Measurements from ENCODE around the gene RAMP2. TPM values are rescaled to one million over a fixed set of nuclear protein-coding genes. Genes with fewer than 3 reads are reported as not detected.

RAMP2 gene
- total and polyA plus RNA-seq, 2 of the 13 experiments (the other 11 are each of a cell fraction or from before 2014, with no cell fraction given): 1.4 to 5.2 TPM

GRCh38 chr17:42744283-42744805 lies 16.7 kb upstream of the RAMP2 start (continued):
- TF ChIP-seq ATF2 (CRISPR knock-in tag; IDR thresholded peaks at IDR 0.05) (0 out of 2 replicates have a peak, but pooled peaks have one; percentile 34), FUBP1 (CRISPR knock-in tag; IDR thresholded peaks at IDR 0.05; ENCODE audit: borderline replicate concordance) (peak; percentile 69; the same call in 1 of the 2 replicates), SRF (IDR thresholded peaks at IDR 0.05; ENCODE audit: low read depth, low read length) (no peak), HOXA3 (CRISPR knock-in tag; IDR thresholded peaks at IDR 0.05) (no peak), TBP (CRISPR knock-in tag; IDR thresholded peaks at IDR 0.05) (no peak)

- 18% methylated on average over 28 of the region's 50 CpGs for WGBS (ENCODE audit: low lambda C conversion rate)
- H3K9ac ChIP-seq (ENCODE audit: insufficient read depth, low read depth, low read length): peak within 1 kb of the TSS; percentile 81
- H4K20me1 ChIP-seq (ENCODE audit: insufficient read depth, low read length): no peaks in the 10 kb centered on the region
- peaks cover 62% of the 10 kb centered on the region for H3K4me1 ChIP-seq (ENCODE audit: insufficient read depth, low read length)
- ATAC-seq (peak; percentile 89), DNase-seq (ENCODE audit: low spot score) (peak; percentile 91), FAIRE-seq (peak; percentile 36)
- H3K79me2 ChIP-seq (ENCODE audit: insufficient read depth, low read length): peaks cover 9% of the 10 kb centered on the region
- H3K27ac ChIP-seq (ENCODE audit: extremely low read length, insufficient read depth, low read length): peak within 1 kb of the TSS; percentile 83
- H3K4me2 ChIP-seq (ENCODE audit: low read depth, low read length): peak within 1 kb of the TSS; percentile 95
- in situ Hi-C loops (cut with HindIII; ENCODE audit: extremely low pct_ligation_motif_present, low pct_unique_long_range_greater_than_20kb): no loop called here
- peak within 1 kb of the TSS; percentile 58 to 84 (median 76) for H3K4me3 ChIP-seq (replicated peaks in 1 of 3; ENCODE audit: insufficient read depth in 1 of 3, low read depth in 2 of 3, low read length in 3 of 3)
- intact Hi-C loops (cut with micrococcal nuclease; ENCODE audit: unreplicated experiment): no loop called here
- ChIA-PET POLR2A (interaction anchor here (0.7 to 3.8 kb wide), 18 partner anchors 9 to 194 kb away, joined by 3 to 55 read pairs (median 5); partner anchors contain the start of genes BECN1, CNTD1, COA3 and PSMC3IP), CTCF (ENCODE audit: low intra/inter-chr PET ratio, low total read pairs) (no interaction called here)
- peak within 1 kb of the TSS; percentile 67 for H2AFZ ChIP-seq (ENCODE audit: low read length)
- H3K27me3 ChIP-seq (ENCODE audit: control insufficient read depth in 1 of 2, insufficient read depth in 2 of 2, low read length in 2 of 2): no peaks in the 10 kb centered on the region
- no peaks in the 10 kb centered on the region for H3K9me3 ChIP-seq (ENCODE audit: low read length)
- TSS peak; percentile 50 for BruUV-seq (replicated peaks)
- H3K36me3 ChIP-seq (replicated peaks in 1 of 2; ENCODE audit: control insufficient read depth in 1 of 2, insufficient read depth in 2 of 2, low read length in 2 of 2): no peaks in the 10 kb centered on the region
- peak; percentile 78; the same call in 1 of the 2 replicates for TF ChIP-seq TEF (CRISPR knock-in tag; IDR thresholded peaks at IDR 0.05)
- 0 out of 2 replicates have a peak, but pooled peaks have one; percentile 61 for TF ChIP-seq ISL2 (CRISPR knock-in tag; IDR thresholded peaks at IDR 0.05)
- TF ChIP-seq RBFOX2 (IDR thresholded peaks at IDR 0.05; ENCODE audit: low read depth, low read length): peak; percentile 98
- TF ChIP-seq TCF7 (IDR thresholded peaks at IDR 0.05; ENCODE audit: low read depth): no peak
- peak; percentile 39; the same call in 1 of the 2 replicates for TF ChIP-seq IRF2 (CRISPR knock-in tag; IDR thresholded peaks at IDR 0.05)
- peak; percentile 52 for TF ChIP-seq SRSF1 (optimal IDR thresholded peaks at IDR 0.05; ENCODE audit: low read depth, low read length)
- peak; percentile 65; the same call in 1 of the 2 replicates for TF ChIP-seq ZNF275 (CRISPR knock-in tag; IDR thresholded peaks at IDR 0.05; ENCODE audit: borderline replicate concordance)
- peak; percentile 78; the same call in 1 of the 2 replicates for TF ChIP-seq ZNF567 (CRISPR knock-in tag; IDR thresholded peaks at IDR 0.05; ENCODE audit: borderline replicate concordance)
- TF ChIP-seq ZNF788 (CRISPR knock-in tag; IDR thresholded peaks at IDR 0.05; ENCODE audit: borderline replicate concordance): peak; percentile 96
- peak; percentile 52 for TF ChIP-seq RBM39 (IDR thresholded peaks at IDR 0.05; ENCODE audit: low read depth, low read length, poor library complexity, severe bottlenecking)
These were observed 16.0 kb upstream of the RAMP2 start, which contains the start of gene EZH1 for GRCh38 chr17:42744806-42745617. TSS of gene EZH1 (minus strand) at chr17:42745040. CDS start at chr17:42728941, 16,099 bp downstream.
